ENCODE data around the gene ECM1. TPM values are rescaled to one million over a fixed set of nuclear protein-coding genes. Genes with fewer than 3 reads are reported as not detected.
A peak's percentile ranks its signal among the peaks of the same experiment; 100 is the strongest.

Gene ECM1
- 10 to 100 TPM; 40.6 to 42.2 TPM for total RNA-seq
- long read RNA-seq, partial matches to known transcripts: 7 of 11 reads
- long read RNA-seq, other reads (novel, unspliced or antisense): 1 of 11 reads

DNA sequence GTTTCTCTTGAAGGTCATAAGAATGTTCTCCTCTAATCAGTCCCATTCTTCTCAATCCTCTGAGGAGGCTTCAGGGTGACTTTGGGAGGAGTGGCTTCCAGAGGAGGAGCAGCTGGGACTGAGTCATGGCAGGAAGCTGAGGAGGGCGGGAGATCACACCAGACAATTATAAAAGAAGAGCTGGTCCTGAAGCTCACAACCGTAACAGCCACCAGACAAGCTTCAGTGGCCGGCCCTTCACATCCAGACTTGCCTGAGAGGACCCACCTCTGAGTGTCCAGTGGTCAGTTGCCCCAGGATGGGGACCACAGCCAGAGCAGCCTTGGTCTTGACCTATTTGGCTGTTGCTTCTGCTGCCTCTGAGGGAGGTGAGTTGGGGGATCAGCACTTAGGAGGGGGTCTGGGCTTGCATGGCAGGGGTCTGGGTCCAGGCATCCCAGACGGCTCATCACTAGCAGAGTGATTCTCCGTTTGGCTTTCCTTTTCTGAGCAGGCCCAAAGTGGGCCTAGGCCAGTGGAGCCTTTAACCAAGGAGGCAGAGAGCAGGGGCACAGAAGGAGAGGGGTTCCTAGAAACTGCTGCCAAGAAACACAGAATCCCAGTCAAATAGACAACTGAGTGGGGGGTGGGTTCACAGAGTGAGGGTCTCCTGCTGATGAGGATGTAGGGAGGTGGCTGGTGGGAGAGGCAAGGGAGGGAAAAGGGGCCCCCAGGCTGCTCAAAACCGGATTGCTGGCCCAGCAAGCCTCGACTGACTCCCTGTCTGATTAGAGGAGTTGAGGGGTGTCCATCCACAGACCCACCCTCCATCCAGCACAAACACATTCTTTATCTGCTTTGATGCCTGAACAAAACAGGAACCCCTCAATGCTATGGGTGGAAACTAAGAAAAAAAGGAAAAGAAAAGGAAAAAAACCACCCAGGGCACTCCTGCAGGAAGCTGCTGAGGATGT is at the start of gene ECM1:
Gene ECM1, plus strand, starts transcription at position 198 of the 953 bp plus-strand sequence. Its CDS starts 101 bp downstream, at position 299.
- intact Hi-C loops (cut with DNase I): no loop called here
- DNase-seq: peak; percentile 73
- peak; percentile 82 to 92 for ATAC-seq

DNA sequence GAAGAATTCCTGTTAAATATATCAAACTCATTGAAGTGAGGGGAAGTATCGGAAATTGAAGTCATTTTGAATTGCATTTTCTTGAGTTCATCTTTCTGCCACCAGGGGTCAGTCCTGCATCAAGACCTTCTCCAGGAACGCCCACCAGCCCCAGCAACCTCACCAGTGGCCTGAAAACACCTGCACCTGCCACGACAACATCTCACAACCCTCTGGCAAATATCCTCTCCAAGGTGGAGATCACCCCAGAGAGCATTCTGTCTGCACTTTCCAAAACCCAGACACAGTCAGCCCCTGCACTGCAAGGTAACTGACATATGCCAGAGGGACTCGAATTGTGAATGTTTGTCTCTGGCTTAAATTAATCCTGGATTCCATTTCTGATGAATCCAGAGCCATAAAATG is 43.5 kb upstream of the ECM1 start:
- DNase-seq: peak; percentile 54

DNA sequence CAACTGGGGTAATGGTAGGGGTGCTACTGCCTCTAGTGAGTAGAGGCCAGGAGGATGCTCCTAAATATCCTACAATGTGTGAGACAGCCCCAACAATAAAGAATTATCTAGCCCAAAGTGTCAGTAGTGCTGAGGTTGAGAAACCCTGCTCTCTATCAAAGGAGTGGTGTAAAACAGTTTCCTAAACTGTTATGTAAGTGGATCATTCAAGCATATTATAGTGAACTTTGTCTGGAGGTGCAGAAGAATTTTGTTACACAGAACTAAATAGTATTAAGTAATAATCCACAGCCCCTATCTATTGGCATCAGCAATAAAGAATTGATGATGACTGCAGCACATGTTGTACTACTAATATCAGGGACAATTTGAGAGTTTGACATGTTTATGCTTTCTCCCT is 40.9 kb upstream of the ECM1 start:
- no peak for DNase-seq
- no peak for ATAC-seq
- intact Hi-C loops (cut with DNase I): loop anchor here in 1 of 2 donors (10.0 kb wide), 1 partner anchor 68 kb away; no protein-coding TSS in a partner anchor

More for the DNA sequence above, 43.5 kb upstream of the ECM1 start:
- intact Hi-C loops (cut with DNase I): loop anchor here (5.0 to 10.0 kb wide), 2 partner anchors 68 to 70 kb away; no protein-coding TSS in a partner anchor
- peak; percentile 30 to 65 for ATAC-seq

DNA sequence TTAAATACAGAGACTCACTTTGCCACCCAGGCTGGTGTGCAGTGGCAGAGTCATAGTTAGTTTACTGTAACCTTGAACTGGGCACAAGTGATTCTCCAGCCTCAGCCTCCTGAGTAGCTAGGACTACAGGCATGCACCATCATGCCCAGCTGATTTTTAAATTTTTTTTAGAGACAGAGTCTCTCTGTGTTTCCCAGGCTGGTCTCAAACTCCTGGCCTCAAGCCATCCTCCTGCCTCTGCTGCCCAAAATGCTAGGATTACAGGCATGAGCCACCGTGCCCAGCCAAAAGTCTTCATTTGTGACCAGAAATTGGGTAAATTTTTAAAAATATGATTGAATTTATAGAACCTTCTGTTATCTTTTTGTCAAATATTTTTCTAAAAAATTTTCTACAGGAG is 38.6 kb upstream of the ECM1 start:
- intact Hi-C loops (cut with DNase I): loop anchor here in 1 of 2 donors (10.0 kb wide), 1 partner anchor 66 kb away; no protein-coding TSS in a partner anchor
- no peak for DNase-seq

DNA sequence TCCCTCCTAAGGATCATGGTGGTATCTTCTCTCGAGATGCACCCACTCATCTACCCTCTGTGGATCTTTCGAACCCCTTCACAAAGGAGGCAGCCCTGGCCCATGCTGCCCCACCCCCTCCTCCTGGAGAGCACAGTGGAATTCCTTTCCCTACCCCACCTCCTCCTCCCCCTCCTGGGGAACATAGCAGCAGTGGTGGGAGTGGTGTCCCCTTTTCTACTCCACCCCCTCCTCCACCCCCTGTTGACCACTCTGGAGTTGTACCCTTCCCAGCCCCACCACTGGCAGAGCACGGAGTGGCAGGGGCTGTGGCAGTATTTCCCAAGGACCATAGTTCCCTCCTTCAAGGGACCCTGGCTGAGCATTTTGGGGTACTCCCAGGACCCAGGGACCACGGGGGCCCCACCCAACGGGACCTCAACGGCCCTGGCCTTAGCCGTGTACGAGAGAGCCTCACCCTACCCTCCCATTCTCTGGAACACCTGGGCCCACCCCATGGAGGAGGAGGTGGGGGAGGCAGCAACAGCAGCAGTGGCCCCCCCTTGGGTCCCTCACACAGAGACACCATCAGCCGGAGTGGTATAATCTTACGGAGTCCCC is 35.2 kb upstream of the ECM1 start:
- ATAC-seq (peak; percentile 13 to 31), DNase-seq (no peak)
- intact Hi-C loops (cut with DNase I): loop anchor here in 1 of 2 donors (2.0 kb wide), 1 partner anchor 14 kb away; the partner anchor contains the start of gene TARS2

More for the DNA sequence above, 38.6 kb upstream of the ECM1 start:
- ATAC-seq: no peak

DNA sequence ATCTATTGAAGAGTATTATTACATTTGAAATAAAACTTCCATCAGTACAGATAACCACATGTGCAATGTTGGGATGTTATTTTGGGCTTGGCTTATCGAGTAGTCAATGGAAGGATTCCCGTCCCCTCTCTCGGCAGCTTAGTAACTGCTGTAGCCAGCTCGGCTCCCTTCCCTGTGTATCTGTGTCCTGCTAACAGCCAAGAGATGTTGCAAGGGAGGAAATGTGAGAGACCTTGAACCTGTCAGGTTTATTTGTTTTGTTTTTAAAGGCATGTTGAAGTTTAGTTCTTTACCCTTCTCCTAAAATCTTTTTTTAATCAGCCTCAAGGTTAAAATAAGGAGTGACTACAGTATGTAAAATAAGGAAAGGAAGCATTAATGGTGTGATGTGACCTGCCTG is 34.2 kb upstream of the ECM1 start:
- ATAC-seq (peak; percentile 44 to 68), DNase-seq (peak; percentile 41)
- intact Hi-C loops (cut with DNase I): loop anchor here in 1 of 2 donors (2.0 kb wide), 1 partner anchor 13 kb away; the partner anchor contains the start of gene TARS2

DNA sequence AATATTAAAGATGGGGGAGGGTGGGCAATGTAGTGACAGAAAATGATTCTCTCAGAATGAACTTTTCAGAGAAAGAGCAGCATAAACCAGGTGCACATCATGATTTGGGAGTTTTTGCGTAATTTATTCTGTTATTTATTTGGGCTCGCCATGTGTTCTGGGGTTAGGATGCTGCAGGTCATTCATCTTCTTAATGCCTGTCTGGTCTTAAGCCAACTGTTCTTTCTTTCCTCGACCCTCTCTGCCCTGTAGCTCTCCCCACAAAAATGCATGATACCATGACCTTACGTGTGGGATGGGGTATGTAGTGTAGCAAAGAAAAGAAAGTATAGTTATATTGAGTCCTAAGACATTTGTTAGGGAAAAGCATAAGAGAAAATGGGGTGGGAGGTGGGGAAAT is 33.0 kb upstream of the ECM1 start:
- intact Hi-C loops (cut with DNase I): no loop called here
- DNase-seq (no peak), ATAC-seq (no peak)

DNA sequence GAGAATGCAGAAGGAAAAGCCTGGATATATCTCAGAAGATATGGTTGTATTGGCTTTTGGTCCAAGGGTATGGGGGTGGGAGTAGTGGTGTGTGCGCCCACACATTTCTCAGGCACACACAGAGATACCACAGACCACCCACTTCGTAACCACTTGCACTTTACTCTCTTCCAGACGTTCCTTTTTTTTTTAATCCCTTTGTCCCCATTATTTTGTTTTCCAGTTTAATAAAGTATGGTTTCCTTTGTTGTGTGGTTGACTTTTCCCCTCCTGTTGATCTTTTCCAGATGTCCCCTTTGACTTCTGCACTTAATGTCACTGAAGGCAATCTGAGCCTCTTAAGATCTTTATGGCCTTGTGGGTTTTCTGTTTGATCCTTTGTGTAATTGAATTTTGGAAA is 31.2 kb upstream of the ECM1 start:
- no peak for DNase-seq
- no peak for ATAC-seq
- intact Hi-C loops (cut with DNase I): no loop called here

DNA sequence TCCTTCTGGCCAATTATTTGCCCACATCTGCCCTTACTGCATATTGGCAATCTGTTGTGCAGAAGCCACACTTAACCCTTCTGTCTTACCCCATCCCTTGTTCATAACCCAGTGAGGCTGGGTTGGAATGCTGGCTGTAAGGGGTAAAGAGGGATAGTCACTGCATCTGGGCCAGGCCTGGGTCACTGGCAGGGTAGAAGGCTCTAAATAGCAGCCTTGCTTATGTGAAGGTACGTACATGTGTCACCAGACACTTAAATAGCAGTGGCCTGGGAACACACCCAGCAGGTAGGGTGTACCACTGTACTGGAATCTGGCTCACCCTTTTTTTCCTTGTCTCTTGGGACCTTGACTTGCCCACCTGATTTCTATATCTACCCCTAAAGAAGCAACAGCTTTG is 30.6 kb upstream of the ECM1 start:
- intact Hi-C loops (cut with DNase I): no loop called here
- ATAC-seq (peak; percentile 24 to 47), DNase-seq (no peak)

DNA sequence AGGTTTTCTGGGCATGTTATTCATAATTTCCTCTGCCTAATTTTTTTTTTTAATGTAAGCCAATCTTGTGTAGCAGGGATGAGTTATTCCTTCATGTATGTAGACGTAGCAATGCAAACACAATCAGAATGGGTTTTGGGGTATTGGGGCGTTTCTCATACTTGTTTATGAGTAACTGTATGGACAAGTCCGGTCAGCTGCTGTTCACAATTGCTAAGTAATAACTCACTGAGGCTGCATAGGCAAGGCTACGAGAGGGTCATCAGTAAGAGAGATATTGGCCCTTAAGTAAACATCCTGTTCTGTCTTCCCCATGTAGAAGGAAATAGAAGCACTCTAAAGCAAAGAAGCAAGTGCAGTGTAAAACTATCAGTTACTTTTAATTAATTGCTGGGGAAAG is 30.2 kb upstream of the ECM1 start:
- intact Hi-C loops (cut with DNase I): no loop called here
- ATAC-seq: peak in 1 of 2 donors; percentile 27
- no peak for DNase-seq

DNA sequence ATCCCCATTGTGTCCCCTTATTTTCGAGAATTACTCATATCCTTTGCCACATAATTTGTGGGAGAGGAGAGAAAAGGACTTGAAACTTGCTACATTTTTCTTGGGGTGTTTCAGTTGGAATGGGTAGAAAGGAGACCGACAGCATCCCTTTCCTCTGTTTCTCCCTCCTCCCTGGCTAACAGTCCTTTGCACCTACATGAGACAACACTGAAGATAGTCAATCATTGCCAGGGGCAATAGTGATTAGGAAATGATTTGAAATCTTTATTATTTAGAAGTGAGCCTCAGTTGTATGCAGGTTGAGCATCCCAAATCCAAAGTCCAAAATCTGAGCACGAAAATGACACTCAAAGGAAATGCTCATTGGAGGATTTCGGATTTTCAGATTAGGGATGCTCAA is 28.5 kb upstream of the ECM1 start:
- ATAC-seq (no peak), DNase-seq (no peak)
- intact Hi-C loops (cut with DNase I): no loop called here

DNA sequence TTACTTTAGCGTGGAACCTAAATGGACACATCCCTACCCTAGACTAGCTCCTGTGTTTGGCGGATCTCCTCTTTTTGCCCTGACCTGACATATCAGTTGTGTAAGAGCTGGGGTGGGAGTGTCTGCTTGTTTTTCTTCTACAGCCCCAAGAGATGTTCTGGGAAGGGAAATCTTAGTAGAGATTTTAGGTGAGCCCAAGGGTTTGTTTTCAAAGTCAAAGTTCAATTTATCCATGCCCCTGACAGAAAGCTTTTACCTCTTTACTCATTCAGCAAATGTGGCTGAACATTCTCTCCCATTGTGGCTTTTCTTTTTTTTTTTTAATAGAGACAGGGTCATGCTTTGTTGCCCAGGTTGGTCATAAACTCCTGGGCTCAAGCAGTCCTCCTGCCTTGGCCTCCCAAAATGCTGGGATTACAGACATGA is 28.0 kb upstream of the ECM1 start:
- DNase-seq (no peak), ATAC-seq (no peak)
- intact Hi-C loops (cut with DNase I): no loop called here

DNA sequence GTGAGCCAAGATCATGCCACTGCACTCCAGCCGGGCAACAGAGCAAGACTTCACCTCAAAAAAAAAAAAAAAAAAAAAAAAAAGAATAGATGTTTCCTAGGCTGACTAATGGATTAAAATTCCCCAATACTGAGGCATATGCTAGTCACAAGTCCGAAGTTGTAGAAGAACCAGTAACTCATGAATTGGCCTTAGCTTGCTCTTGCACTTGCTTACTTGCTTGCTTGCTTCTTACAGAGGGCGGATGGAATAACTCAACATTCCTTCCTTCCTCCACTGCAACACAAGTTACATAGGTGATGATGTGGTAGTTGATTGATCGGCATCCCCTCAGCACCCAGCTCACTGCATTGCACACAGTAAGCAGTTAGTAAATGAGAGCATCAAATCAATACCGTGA is 23.5 kb upstream of the ECM1 start:
- no peak for DNase-seq
- ATAC-seq: no peak
- intact Hi-C loops (cut with DNase I): no loop called here

DNA sequence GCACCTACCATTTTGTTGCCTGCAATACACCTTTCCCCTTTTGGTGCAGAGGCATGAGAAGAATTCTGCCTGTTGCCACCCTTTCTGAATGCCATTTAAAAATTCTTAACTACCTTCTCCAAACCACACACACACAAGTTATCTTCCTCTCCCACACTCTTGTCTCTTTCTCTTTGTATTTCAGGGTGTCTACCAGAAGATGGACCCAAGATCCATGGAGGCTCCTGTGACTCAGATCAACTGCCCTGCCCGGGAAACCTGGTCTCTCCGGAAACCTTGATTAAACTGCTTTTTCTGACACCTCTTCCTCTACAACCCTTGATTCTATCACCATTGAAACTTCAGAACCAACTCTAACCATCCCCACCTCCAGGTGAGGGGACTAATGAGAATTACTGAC is 23.0 kb upstream of the ECM1 start:
- DNase-seq (no peak), ATAC-seq (no peak)
- intact Hi-C loops (cut with DNase I): no loop called here

DNA sequence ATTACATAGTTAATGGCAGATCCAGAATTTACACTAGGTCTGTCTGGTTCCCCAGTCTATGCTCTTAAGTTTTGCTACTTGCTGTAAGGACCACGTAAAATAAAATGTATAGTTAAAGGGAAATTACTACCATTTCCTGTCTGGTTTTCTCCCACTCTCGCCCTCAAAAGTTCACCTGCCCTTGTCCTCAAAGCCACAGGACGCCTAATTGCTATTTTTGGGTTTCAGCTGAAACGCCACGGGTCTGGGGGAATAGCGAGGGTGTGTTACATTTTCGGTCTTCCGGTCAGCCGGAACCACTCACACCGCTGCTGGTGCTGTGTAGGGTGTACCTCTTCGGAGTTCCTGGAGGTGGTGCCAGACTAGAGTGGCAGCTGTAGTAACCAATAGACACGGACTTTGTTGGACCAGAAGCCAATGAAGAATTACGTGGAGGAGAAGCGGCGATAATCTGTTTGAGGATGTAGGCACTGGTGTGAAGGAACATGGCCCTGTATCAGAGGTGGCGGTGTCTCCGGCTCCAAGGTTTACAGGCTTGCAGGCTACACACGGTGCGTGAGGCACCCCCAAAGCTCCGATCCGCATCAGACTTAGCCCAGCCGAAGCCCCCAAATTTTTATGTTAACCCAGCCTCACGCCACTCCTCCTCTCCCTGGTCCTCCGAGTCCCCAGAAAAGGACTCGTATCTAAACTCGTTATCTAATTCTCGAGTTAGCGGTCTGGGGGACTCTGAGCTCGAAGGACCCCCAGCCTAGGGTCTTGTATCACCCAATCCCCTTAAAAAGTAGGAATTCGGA is 20.7 kb upstream of the ECM1 start, which contains the start of gene TARS2:
Gene TARS2, plus strand, starts transcription at position 454 of the 797 bp plus-strand sequence. Its CDS starts 32 bp downstream, at position 486.
- DNase-seq (peak; percentile 93), ATAC-seq (peak; percentile 100)
- intact Hi-C loops (cut with DNase I): loop anchor here in 1 of 2 donors (2.0 kb wide), 1 partner anchor 14 kb away; no protein-coding TSS in a partner anchor

DNA sequence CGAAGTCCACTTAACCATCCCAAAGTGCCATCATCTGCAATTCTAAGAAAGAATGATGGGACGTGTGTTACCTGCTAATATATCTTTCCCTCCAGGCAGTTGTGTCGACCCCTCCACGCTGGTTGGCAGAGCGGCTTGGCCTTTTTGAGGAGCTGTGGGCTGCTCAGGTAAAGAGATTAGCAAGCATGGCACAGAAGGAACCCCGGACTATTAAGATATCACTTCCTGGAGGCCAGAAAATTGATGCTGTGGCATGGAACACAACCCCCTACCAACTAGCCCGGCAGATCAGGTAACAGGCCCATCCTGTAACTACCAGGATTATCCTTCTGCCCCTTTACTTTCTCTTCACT is 20.2 kb upstream of the ECM1 start:
- ATAC-seq (no peak), DNase-seq (no peak)
- intact Hi-C loops (cut with DNase I): loop anchor here in 1 of 2 donors (2.0 kb wide), 1 partner anchor 15 kb away; no protein-coding TSS in a partner anchor

DNA sequence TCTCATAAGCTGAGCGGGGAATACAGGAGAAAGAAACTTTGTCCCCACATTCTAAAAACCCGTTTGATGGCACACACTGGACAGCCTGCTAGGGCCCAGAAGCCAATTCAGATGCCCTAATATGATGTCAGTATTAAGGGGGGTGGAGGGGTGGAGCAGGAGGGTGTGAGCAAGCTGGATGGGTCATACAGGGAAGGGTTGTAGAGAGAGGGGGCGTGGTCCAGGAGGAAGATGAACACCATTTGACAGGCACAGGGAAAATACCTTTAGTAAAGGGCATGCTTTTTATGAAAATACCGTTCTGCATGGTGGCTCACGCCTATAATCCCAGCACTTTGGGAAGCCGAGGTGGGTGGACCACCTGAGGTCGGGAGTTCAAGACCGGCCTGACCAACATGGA is 14.7 kb upstream of the ECM1 start:
- ATAC-seq (no peak), DNase-seq (no peak)
- intact Hi-C loops (cut with DNase I): no loop called here

DNA sequence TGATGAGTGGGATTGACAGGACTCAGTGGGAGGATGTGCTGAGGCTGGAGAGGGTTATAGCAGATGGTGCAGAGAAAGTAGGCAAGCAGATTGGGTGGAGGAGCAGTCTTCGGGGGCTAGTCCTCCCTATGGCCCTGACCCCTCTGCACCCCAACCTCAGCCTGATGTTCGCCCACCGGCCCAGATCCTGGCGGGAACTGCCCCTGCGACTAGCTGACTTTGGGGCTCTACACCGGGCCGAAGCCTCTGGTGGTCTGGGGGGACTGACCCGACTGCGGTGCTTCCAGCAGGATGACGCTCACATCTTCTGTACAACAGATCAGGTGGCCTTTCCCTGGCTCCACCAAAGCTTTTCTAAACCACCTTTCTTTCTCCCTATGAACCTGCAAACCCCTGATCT is 9.6 kb upstream of the ECM1 start:
- no peak for DNase-seq
- no peak for ATAC-seq
- intact Hi-C loops (cut with DNase I): no loop called here

DNA sequence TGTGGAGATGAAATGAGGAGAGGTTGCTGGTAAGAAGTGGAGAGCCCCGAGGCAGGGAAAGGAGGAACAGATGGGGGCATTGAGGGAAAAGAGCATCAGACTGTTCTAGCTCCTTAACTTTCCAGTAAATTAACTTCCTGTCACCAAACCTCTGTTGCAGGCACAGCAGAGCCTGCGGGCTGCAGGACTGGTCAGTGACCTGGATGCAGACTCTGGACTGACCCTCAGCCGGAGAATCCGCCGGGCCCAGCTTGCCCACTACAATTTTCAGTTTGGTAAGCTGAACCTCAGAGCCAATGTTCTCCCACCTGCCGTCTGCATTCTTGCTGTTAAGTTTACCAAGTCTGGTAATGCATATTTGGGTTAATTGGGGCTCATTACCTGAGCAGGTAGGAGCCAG is 2.5 kb upstream of the ECM1 start:
- intact Hi-C loops (cut with DNase I): no loop called here
- DNase-seq: no peak
- ATAC-seq: no peak
